ENCODE data around the gene SLC4A2. TPM values are rescaled to one million over a fixed set of nuclear protein-coding genes. Genes with fewer than 3 reads are reported as not detected.

The SLC4A2 gene
- total RNA-seq, 1 donor from 2014 or later = 66.5 TPM

- peaks cover 5 to 38% of the 10 kb centered on the region in 2 donors for H3K36me3 ChIP-seq
- no peak for DNase-seq (ENCODE audit: extremely low spot score in 2 of 2)
- H3K27ac ChIP-seq = no peak overlapping the region
- intact Hi-C loops (cut with DNase I) = no loop called here
- peak overlapping the region in 1 of 2 donors; percentile 11 for H3K4me3 ChIP-seq
- H3K9me3 ChIP-seq = no peaks in the 10 kb centered on the region
- TF ChIP-seq CTCF (IDR thresholded peaks at IDR 0.05) (no peak), POLR2A (IDR thresholded peaks at IDR 0.05) (no peak), POLR2AphosphoS5 (IDR thresholded peaks at IDR 0.05; ENCODE audit: insufficient read depth in 1 of 2, low read depth in 1 of 2) (no peak)
- peaks cover 33% of the 10 kb centered on the region for H3K4me1 ChIP-seq
- no peaks in the 10 kb centered on the region for H3K27me3 ChIP-seq
These were observed 57.4 kb downstream of the SLC4A2 start for GRCh38 chr7:151116603-151117440.

GRCh38 chr7:151117565-151117964 is 58.2 kb downstream of the SLC4A2 start:
- Histone ChIP-seq H3K4me1 (peaks cover 33% of the 10 kb centered on the region), H3K36me3 (peaks cover 5 to 43% of the 10 kb centered on the region in 2 donors), H3K4me3 (no peak overlapping the region), H3K27me3 (no peaks in the 10 kb centered on the region), H3K27ac (no peak overlapping the region), H3K9me3 (no peaks in the 10 kb centered on the region)
- no peak for DNase-seq (ENCODE audit: extremely low spot score in 2 of 2)
- intact Hi-C loops (cut with DNase I) = no loop called here
- TF ChIP-seq POLR2AphosphoS5 (IDR thresholded peaks at IDR 0.05; ENCODE audit: insufficient read depth in 1 of 2, low read depth in 1 of 2) = no peak
- TF ChIP-seq CTCF (IDR thresholded peaks at IDR 0.05) = no peak
- TF ChIP-seq POLR2A (IDR thresholded peaks at IDR 0.05) = no peak

- Histone ChIP-seq H3K27ac (no peak overlapping the region), H3K27me3 (no peaks in the 10 kb centered on the region), H3K9me3 (no peaks in the 10 kb centered on the region), H3K36me3 (peaks cover 5 to 48% of the 10 kb centered on the region in 2 donors), H3K4me3 (no peak overlapping the region), H3K4me1 (peaks cover 27% of the 10 kb centered on the region)
- intact Hi-C loops (cut with DNase I) = no loop called here
- no peak for DNase-seq (ENCODE audit: extremely low spot score in 2 of 2)
- TF ChIP-seq POLR2A (IDR thresholded peaks at IDR 0.05) (no peak), POLR2AphosphoS5 (IDR thresholded peaks at IDR 0.05; ENCODE audit: insufficient read depth in 1 of 2, low read depth in 1 of 2) (no peak), CTCF (IDR thresholded peaks at IDR 0.05) (no peak)
These were observed 59.0 kb downstream of the SLC4A2 start for GRCh38 chr7:151118108-151119054.

- no peak for DNase-seq (ENCODE audit: extremely low spot score in 2 of 2)
- no peaks in the 10 kb centered on the region for H3K27me3 ChIP-seq
- no peaks in the 10 kb centered on the region for H3K9me3 ChIP-seq
- intact Hi-C loops (cut with DNase I) = no loop called here
- TF ChIP-seq POLR2A (IDR thresholded peaks at IDR 0.05) (no peak), CTCF (IDR thresholded peaks at IDR 0.05) (no peak), POLR2AphosphoS5 (IDR thresholded peaks at IDR 0.05; ENCODE audit: insufficient read depth in 1 of 2, low read depth in 1 of 2) (no peak)
- H3K36me3 ChIP-seq = peaks cover 5 to 48% of the 10 kb centered on the region in 2 donors
- H3K4me3 ChIP-seq = no peak overlapping the region
- H3K27ac ChIP-seq = no peak overlapping the region
- peaks cover 22% of the 10 kb centered on the region for H3K4me1 ChIP-seq
These were observed 59.6 kb downstream of the SLC4A2 start for GRCh38 chr7:151119055-151119415.
